Measurements from ENCODE around the gene DOCK9.

DNA sequence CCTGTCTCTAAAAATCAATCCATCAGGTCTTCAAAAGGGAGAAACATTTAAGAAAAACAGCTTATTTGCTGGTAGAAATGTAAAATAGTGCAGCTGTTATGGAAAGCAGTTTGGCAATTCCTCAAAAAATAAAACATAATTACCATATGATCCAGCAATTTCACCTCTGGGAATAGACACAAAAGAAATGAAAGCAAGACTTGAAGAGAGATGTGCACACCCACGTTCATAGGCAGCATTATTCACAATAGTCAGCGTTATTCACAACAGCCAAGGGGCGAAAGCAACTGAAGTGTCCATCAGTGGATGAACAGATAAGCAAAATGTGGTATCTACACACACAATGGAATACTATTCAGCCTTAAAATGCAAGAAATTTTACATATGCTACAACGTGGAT is 45.1 kb upstream of the DOCK9 start:
- TF ChIP-seq POLR2A (IDR thresholded peaks at IDR 0.05), result no peak
- TF ChIP-seq, protein P1, sequence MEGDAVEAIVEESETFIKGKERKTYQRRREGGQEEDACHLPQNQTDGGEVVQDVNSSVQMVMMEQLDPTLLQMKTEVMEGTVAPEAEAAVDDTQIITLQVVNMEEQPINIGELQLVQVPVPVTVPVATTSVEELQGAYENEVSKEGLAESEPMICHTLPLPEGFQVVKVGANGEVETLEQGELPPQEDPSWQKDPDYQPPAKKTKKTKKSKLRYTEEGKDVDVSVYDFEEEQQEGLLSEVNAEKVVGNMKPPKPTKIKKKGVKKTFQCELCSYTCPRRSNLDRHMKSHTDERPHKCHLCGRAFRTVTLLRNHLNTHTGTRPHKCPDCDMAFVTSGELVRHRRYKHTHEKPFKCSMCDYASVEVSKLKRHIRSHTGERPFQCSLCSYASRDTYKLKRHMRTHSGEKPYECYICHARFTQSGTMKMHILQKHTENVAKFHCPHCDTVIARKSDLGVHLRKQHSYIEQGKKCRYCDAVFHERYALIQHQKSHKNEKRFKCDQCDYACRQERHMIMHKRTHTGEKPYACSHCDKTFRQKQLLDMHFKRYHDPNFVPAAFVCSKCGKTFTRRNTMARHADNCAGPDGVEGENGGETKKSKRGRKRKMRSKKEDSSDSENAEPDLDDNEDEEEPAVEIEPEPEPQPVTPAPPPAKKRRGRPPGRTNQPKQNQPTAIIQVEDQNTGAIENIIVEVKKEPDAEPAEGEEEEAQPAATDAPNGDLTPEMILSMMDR (IDR thresholded peaks at IDR 0.05), result no peak

Measured in esophagus squamous epithelium (tissue), 4 donors.